Neutrophil (primary cell): ENCODE results near the gene RBPJ.

Source experiments
- H3K27ac ChIP-seq: fragments of 200-600 bp; sonication (generic); 2 replicates; pipeline ENCODE4 v1.5.1; 2016; ENCODE audit warnings: mild to moderate bottlenecking, moderate library complexity
- H3K27me3 ChIP-seq: fragments of 200-600 bp; sonication (generic); 2 replicates; pipeline ENCODE4 v1.6.0; 2016; ENCODE audit warnings: mild to moderate bottlenecking
- H3K36me3 ChIP-seq: fragments of 200-600 bp; sonication (generic); 2 replicates; pipeline ENCODE4 v1.5.1; 2017
- H3K4me1 ChIP-seq, 2 experiments: fragments of 200-600 bp in 1 of 2; sonication (generic) in 1 of 2; 1 replicate in 1 of 2; 2 replicates in 1 of 2; pipeline versions ENCODE4 v1.5.1 to v1.6.1; 2013 to 2016; ENCODE audit warnings: low read depth in 1 of 2, low read length in 1 of 2, mild to moderate bottlenecking in 1 of 2, moderate library complexity in 1 of 2; ENCODE audit not compliant: control insufficient read depth in 1 of 2, insufficient read depth in 1 of 2
- H3K4me3 ChIP-seq, 2 experiments: fragments of 200-600 bp in 1 of 2; sonication (generic) in 1 of 2; 1 replicate in 1 of 2; 2 replicates in 1 of 2; pipeline ENCODE4 v1.5.1; 2013 to 2016; ENCODE audit warnings: low read depth in 1 of 2, low read length in 1 of 2, mild to moderate bottlenecking in 1 of 2, moderate library complexity in 1 of 2
- H3K9me3 ChIP-seq: fragments of 200-600 bp; sonication (generic); 2 replicates; pipeline ENCODE4 v1.5.1; 2016
- TF ChIP-seq, protein P1 (sequence below): fragments of 200-600 bp; sonication (generic); IDR thresholded peaks from 2 replicates; pipeline ENCODE4 v1.5.1; 2016; ENCODE audit warnings: antibody characterized with exemption

Gene RBPJ

DNA sequence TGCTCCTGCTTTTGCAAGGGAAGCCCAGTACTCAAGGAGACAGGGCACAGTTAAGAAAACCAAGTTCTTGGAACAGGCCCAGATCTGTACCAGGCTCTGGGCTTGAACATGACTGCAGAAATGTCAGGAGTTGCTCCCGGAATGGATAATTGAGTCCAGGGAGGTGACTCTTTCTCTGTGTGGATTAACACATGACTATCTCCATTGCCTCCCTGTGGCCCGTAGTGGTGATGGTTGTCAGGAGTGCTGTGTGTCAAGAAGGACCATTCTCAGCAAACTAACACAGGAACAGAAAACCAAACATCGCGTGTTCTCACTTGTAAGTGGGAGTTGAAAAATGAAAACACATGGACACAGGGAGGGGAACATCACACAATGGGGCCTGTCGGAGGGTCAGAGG, 129.6 kb downstream of the RBPJ start:
- H3K9me3 ChIP-seq = no peaks in the 10 kb centered on the region
- no peak overlapping the region for H3K4me3 ChIP-seq
- no peak overlapping the region for H3K27ac ChIP-seq
- TF ChIP-seq, protein P1, sequence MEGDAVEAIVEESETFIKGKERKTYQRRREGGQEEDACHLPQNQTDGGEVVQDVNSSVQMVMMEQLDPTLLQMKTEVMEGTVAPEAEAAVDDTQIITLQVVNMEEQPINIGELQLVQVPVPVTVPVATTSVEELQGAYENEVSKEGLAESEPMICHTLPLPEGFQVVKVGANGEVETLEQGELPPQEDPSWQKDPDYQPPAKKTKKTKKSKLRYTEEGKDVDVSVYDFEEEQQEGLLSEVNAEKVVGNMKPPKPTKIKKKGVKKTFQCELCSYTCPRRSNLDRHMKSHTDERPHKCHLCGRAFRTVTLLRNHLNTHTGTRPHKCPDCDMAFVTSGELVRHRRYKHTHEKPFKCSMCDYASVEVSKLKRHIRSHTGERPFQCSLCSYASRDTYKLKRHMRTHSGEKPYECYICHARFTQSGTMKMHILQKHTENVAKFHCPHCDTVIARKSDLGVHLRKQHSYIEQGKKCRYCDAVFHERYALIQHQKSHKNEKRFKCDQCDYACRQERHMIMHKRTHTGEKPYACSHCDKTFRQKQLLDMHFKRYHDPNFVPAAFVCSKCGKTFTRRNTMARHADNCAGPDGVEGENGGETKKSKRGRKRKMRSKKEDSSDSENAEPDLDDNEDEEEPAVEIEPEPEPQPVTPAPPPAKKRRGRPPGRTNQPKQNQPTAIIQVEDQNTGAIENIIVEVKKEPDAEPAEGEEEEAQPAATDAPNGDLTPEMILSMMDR = no peak
- no peaks in the 10 kb centered on the region for H3K27me3 ChIP-seq
- H3K4me1 ChIP-seq = no peaks in the 10 kb centered on the region
- no peaks in the 10 kb centered on the region for H3K36me3 ChIP-seq

DNA sequence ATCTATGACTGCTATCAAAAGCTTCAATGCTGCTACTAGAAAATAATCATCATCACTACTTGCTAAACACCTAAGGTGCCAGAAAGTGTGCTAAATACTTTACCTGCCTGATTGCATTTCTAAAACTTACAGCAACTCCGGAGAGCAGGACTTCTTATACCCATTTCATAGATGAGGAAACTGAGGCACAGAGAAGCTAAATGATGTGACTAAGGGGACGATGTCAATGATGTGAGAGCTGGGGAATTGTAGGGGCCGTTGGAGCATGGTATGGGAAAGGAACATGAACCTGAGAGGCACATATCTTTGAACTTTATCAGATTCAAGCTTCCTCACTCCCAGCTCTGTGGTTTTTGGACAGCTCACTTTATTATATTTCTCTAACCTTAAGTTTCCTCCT, 130.8 kb downstream of the RBPJ start:
- TF ChIP-seq, protein P1 = no peak
- Histone ChIP-seq H3K4me1 (no peaks in the 10 kb centered on the region), H3K4me3 (no peak overlapping the region), H3K27ac (no peak overlapping the region), H3K36me3 (no peaks in the 10 kb centered on the region), H3K9me3 (no peaks in the 10 kb centered on the region), H3K27me3 (no peaks in the 10 kb centered on the region)

DNA sequence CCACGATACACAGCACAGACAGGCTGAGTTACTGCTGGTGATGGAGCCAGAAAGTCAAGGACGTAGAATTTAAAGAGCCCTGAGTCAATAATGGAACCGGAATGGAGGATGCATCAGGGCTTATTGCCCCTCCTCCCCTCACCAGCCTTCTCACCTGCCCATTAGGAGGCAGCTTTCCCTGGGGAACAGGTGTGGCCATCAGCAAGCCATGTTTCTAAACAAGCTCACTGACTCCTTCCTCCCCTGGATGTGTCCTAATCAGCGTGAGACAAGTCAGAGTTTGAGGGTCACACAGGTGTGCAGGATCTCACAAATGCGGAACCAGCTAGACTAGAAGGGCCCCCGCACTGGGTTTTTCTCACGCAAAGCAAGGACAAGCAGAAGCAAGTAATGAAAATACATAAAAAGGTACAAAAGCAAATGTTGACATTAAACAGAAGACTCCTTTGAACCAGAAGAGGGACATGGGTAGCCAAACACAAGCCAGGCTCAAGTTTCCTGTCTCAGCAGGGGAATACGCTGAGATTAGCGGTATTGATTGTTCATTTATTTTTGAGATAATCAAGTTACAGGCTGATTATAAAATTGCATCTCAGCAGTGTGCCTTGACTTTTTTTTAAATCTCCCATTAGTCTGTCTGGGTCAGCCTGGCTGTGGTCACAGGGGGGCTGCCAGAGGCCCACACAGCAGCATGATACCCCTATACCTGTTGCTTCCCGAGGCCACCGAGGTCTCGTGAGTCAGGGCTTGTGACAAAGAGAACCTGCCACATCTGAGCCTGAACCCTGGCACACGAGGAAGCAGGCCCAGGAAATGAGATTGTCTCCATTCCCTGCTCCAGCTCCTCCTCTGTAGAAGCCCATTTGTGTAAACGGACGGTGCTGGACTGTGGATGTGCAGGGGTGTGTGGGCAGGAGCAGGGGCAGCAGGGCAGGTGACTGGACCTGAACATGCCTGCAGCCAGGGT, 132.0 kb downstream of the RBPJ start:
- Histone ChIP-seq H3K36me3 (no peaks in the 10 kb centered on the region), H3K4me1 (no peaks in the 10 kb centered on the region), H3K4me3 (no peak overlapping the region), H3K27ac (no peak overlapping the region), H3K27me3 (peaks cover under 1% of the 10 kb centered on the region), H3K9me3 (no peaks in the 10 kb centered on the region)
- TF ChIP-seq, protein P1 = no peak

DNA sequence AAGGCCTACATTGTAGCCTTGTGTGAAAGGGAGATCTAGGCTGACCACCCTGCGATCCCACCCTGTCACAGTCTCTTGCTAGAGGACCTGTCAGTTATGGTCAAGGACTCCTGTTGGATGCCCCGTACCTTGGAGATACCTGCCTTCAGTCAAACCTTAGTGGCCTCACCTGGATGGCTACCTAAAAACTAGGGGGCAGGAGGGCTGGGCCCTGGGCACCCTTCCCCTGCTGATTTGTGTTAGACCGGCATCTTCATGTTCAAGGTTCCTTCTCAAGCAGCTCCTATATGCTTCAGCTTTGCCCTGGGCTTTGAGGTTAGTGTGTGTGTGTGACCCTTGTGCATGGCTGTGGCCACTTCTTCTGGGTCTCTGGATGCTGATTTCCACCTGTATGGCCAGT, 134.1 kb downstream of the RBPJ start:
- TF ChIP-seq, protein P1 = no peak
- peaks cover 0 to 3% of the 10 kb centered on the region in 2 experiments for H3K4me1 ChIP-seq

DNA sequence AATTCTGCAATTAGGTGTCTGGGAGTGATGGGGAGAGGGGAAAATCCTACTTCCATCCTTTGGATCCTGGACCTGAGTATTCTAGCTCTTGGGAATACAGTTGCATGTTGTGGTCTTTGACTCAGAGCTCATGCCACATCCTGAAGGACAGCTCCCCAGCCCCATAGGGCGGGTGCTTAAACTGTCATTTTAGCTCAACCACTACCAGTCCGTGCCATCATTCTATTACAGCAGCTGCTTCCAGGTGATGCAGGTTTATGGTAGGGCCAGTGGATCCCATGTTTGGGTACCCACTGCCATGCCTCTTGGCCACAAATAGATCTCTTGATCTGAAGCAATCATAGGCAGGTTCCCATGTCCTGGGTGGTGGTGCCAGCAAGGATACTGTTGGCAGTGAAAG, 134.8 kb downstream of the RBPJ start:
- peaks cover 7% of the 10 kb centered on the region for H3K27me3 ChIP-seq
- H3K4me1 ChIP-seq = peaks cover 0 to 3% of the 10 kb centered on the region in 2 experiments
- TF ChIP-seq, protein P1 = no peak

More for the DNA sequence above, 134.1 kb downstream of the RBPJ start:
- Histone ChIP-seq H3K4me3 (no peak overlapping the region), H3K9me3 (no peaks in the 10 kb centered on the region), H3K27ac (no peak overlapping the region), H3K36me3 (no peaks in the 10 kb centered on the region), H3K27me3 (peaks cover 7% of the 10 kb centered on the region)

More for the DNA sequence above, 134.8 kb downstream of the RBPJ start:
- Histone ChIP-seq H3K4me3 (no peak overlapping the region), H3K36me3 (no peaks in the 10 kb centered on the region), H3K27ac (no peak overlapping the region), H3K9me3 (no peaks in the 10 kb centered on the region)
